HEK293 (cell line): ENCODE results near the gene CLIP1.

Experiments used
- CTCF ChIA-PET: fragments of 350-600 bp; formaldehyde crosslinking; extraction: SDS; loops from one replicate; lab custom pipeline; 2021; ENCODE audit warnings: antibody characterized with exemption; lab: Yijun Ruan, JAX
- POLR2A ChIA-PET: fragments of 300-600 bp; formaldehyde crosslinking; extraction: SDS; loops from one replicate; lab custom pipeline; 2020; ENCODE audit warnings: antibody characterized with exemption, inconsistent platforms; lab: Yijun Ruan, JAX
- H3K27ac ChIP-seq: fragments of 200-500 bp; sonication (Bioruptor generic); 2 replicates; pipeline ENCODE4 v1.5.1; 2014; ENCODE audit warnings: low read depth, low read length, control low read depth, inconsistent platforms; ENCODE audit errors: extremely low read depth
- H3K36me3 ChIP-seq, 2 experiments: fragments of 200-500 bp in 1 of 2; sonication (Bioruptor generic) in 1 of 2; 1 replicate in 1 of 2; 2 replicates in 1 of 2; pipeline ENCODE4 v1.5.1; 2014 to 2017; ENCODE audit warnings: inconsistent platforms in 2 of 2, low read length in 2 of 2; ENCODE audit not compliant: control insufficient read depth in 2 of 2, insufficient read depth in 1 of 2
- H3K4me1 ChIP-seq: fragments of 200-500 bp; sonication (Bioruptor generic); 2 replicates; pipeline ENCODE4 v1.5.1; 2014; ENCODE audit warnings: mild to moderate bottlenecking, low read length, inconsistent platforms; ENCODE audit not compliant: control insufficient read depth, insufficient read depth
- H3K4me3 ChIP-seq: 2 replicates; pipeline ENCODE4 v1.5.1; 2011; ENCODE audit warnings: low read depth, mild to moderate bottlenecking, control low read depth, low read length, moderate library complexity
- H3K9me3 ChIP-seq: fragments of 200-500 bp; sonication (Bioruptor generic); 2 replicates; pipeline ENCODE4 v1.5.1; 2014; ENCODE audit warnings: low read depth, low read length, inconsistent platforms; ENCODE audit not compliant: control insufficient read depth, insufficient read depth
- GFI1B ChIP-seq: fragments of 450-650 bp; formaldehyde crosslinking; IDR thresholded peaks from 2 replicates; pipeline ENCODE4 v1.5.1; 2016; ENCODE audit warnings: missing biosample characterization, missing genetic modification characterization
- KLF9 ChIP-seq: fragments of 450-650 bp; formaldehyde crosslinking; IDR thresholded peaks from 2 replicates; pipeline ENCODE4 v1.5.1; 2016; ENCODE audit warnings: missing biosample characterization, missing genetic modification characterization, low read depth
- PRDM1 ChIP-seq: fragments of 450-650 bp; formaldehyde crosslinking; IDR thresholded peaks from 2 replicates; pipeline ENCODE4; 2016; ENCODE audit warnings: missing biosample characterization, missing genetic modification characterization
- SCRT2 ChIP-seq: fragments of 450-650 bp; formaldehyde crosslinking; IDR thresholded peaks from 2 replicates; pipeline ENCODE4 v1.5.1; 2016; ENCODE audit warnings: missing biosample characterization, missing genetic modification characterization
- YY1 ChIP-seq: fragments of 450-650 bp; formaldehyde crosslinking; IDR thresholded peaks from 2 replicates; pipeline ENCODE4 v1.5.1; 2018; ENCODE audit warnings: missing biosample characterization, missing genetic modification characterization
- ZBTB10 ChIP-seq: fragments of 450-650 bp; formaldehyde crosslinking; IDR thresholded peaks from 2 replicates; pipeline ENCODE4 v1.5.1; 2016; ENCODE audit warnings: missing biosample characterization, missing genetic modification characterization
- ZBTB48 ChIP-seq: fragments of 450-650 bp; formaldehyde crosslinking; IDR thresholded peaks from 2 replicates; pipeline ENCODE4 v1.5.1; 2016; ENCODE audit warnings: missing biosample characterization, missing genetic modification characterization
- ZBTB7A ChIP-seq: fragments of 450-650 bp; formaldehyde crosslinking; IDR thresholded peaks from 2 replicates; pipeline ENCODE4 v1.5.1; 2016; ENCODE audit warnings: low read depth, missing biosample characterization, missing genetic modification characterization
- ZFP37 ChIP-seq: fragments of 450-650 bp; formaldehyde crosslinking; IDR thresholded peaks from 2 replicates; pipeline ENCODE4 v1.5.1; 2016; ENCODE audit warnings: missing biosample characterization, missing genetic modification characterization
- ZFP69B ChIP-seq: fragments of 450-650 bp; formaldehyde crosslinking; IDR thresholded peaks from 2 replicates; pipeline ENCODE4 v1.5.1; 2016; ENCODE audit warnings: missing biosample characterization, missing genetic modification characterization
- ZNF174 ChIP-seq: fragments of 450-650 bp; formaldehyde crosslinking; IDR thresholded peaks from 2 replicates; pipeline ENCODE4 v1.5.0; 2017; ENCODE audit warnings: missing biosample characterization, mild to moderate bottlenecking, missing genetic modification characterization
- ZNF19 ChIP-seq: fragments of 450-650 bp; formaldehyde crosslinking; IDR thresholded peaks from 2 replicates; pipeline ENCODE4; 2016; ENCODE audit warnings: missing biosample characterization, missing genetic modification characterization, low read depth
- ZNF24 ChIP-seq: fragments of 450-650 bp; formaldehyde crosslinking; IDR thresholded peaks from 2 replicates; pipeline ENCODE4 v1.5.1; 2016; ENCODE audit warnings: missing biosample characterization, missing genetic modification characterization
- ZNF274 ChIP-seq, 2 experiments: fragments of 200-500 bp in 1 of 2; fragments of 450-650 bp in 1 of 2; sonication (Bioruptor generic) in 1 of 2; formaldehyde crosslinking in 1 of 2; IDR thresholded peaks; 2 replicates each; pipeline versions ENCODE4 v1.5.1 to v1.6.1; 2014 to 2016; ENCODE audit warnings: borderline replicate concordance in 1 of 2, inconsistent platforms in 1 of 2, low read length in 1 of 2, missing biosample characterization in 1 of 2, missing genetic modification characterization in 1 of 2
- ZNF324 ChIP-seq: fragments of 450-650 bp; formaldehyde crosslinking; IDR thresholded peaks from 2 replicates; pipeline ENCODE4 v1.5.1; 2016; ENCODE audit warnings: missing biosample characterization, missing genetic modification characterization
- ZNF426 ChIP-seq: fragments of 450-650 bp; formaldehyde crosslinking; IDR thresholded peaks from 2 replicates; pipeline ENCODE4 v1.5.1; 2017; ENCODE audit warnings: missing biosample characterization, missing genetic modification characterization, mild to moderate bottlenecking, inconsistent platforms, moderate library complexity
- ZNF433 ChIP-seq: fragments of 450-650 bp; formaldehyde crosslinking; IDR thresholded peaks from 2 replicates; pipeline ENCODE4 v1.5.1; 2016; ENCODE audit warnings: missing biosample characterization, missing genetic modification characterization, low read depth
- ZNF473 ChIP-seq: fragments of 450-650 bp; formaldehyde crosslinking; IDR thresholded peaks from 2 replicates; pipeline ENCODE4 v1.5.1; 2017; ENCODE audit warnings: missing biosample characterization, missing genetic modification characterization
- ZNF488 ChIP-seq: fragments of 450-650 bp; formaldehyde crosslinking; IDR thresholded peaks from 2 replicates; pipeline ENCODE4 v1.5.1; 2016; ENCODE audit warnings: missing biosample characterization, missing genetic modification characterization
- ZNF549 ChIP-seq: fragments of 450-650 bp; IDR thresholded peaks from 2 replicates; pipeline ENCODE4 v1.5.1; 2018; ENCODE audit warnings: missing biosample characterization, missing genetic modification characterization, mild to moderate bottlenecking, inconsistent platforms, moderate library complexity
- ZNF600 ChIP-seq: fragments of 450-650 bp; formaldehyde crosslinking; IDR thresholded peaks from 2 replicates; pipeline ENCODE4 v1.5.1; 2016; ENCODE audit warnings: missing biosample characterization, missing genetic modification characterization
- ZNF664 ChIP-seq: fragments of 450-650 bp; formaldehyde crosslinking; IDR thresholded peaks from 2 replicates; pipeline ENCODE4 v1.5.1; 2016; ENCODE audit warnings: missing biosample characterization, missing genetic modification characterization
- ZNF76 ChIP-seq: fragments of 450-650 bp; formaldehyde crosslinking; IDR thresholded peaks from 2 replicates; pipeline ENCODE4; 2016; ENCODE audit warnings: low read depth, missing biosample characterization, missing genetic modification characterization, borderline replicate concordance
- ZNF791 ChIP-seq: fragments of 450-650 bp; formaldehyde crosslinking; IDR thresholded peaks from 2 replicates; pipeline ENCODE4 v1.5.1; 2016; ENCODE audit warnings: missing biosample characterization, missing genetic modification characterization
- ZNF830 ChIP-seq: fragments of 450-650 bp; IDR thresholded peaks from 2 replicates; pipeline ENCODE4 v1.5.0; 2018; ENCODE audit warnings: missing biosample characterization, missing genetic modification characterization, low read depth, mild to moderate bottlenecking, moderate library complexity
- TF ChIP-seq, protein P1 (sequence below): fragments of 450-650 bp; formaldehyde crosslinking; IDR thresholded peaks from 2 replicates; pipeline ENCODE4 v1.5.1; 2016; ENCODE audit warnings: missing biosample characterization, missing genetic modification characterization
- TF ChIP-seq, protein P2 (sequence below): fragments of 450-650 bp; formaldehyde crosslinking; IDR thresholded peaks from 2 replicates; pipeline ENCODE4 v1.5.1; 2016; ENCODE audit warnings: missing biosample characterization, missing genetic modification characterization, borderline replicate concordance

CLIP1 gene

GRCh38 chr12:122346054-122346453, 76.4 kb downstream of the CLIP1 start:
- Histone ChIP-seq H3K36me3 (peaks cover 0 to 5% of the 10 kb centered on the region in 2 experiments; a peak in 2 of 3 replicates), H3K9me3 (no peaks in the 10 kb centered on the region), H3K4me1 (no peaks in the 10 kb centered on the region), H3K4me3 (no peak overlapping the region), H3K27ac (no peak overlapping the region)
- ChIA-PET POLR2A (no interaction called here), CTCF (interaction anchor here (0.6 to 4.3 kb wide), 3 partner anchors 10 to 29 kb away, joined by 3 to 36 read pairs (median 16); no protein-coding TSS in a partner anchor)
- TF ChIP-seq ZNF830 (tag by site-specific recombination) (no peak), ZBTB48 (no peak), ZNF174 (tag by site-specific recombination) (no peak), ZNF488 (tag by site-specific recombination) (no peak), ZNF473 (tag by site-specific recombination) (no peak), SCRT2 (no peak), ZNF664 (tag by site-specific recombination) (no peak), ZNF324 (tag by site-specific recombination) (no peak), ZNF600 (tag by site-specific recombination) (no peak), KLF9 (tag by site-specific recombination) (no peak), ZBTB10 (tag by site-specific recombination) (no peak), PRDM1 (no peak), YY1 (tag by site-specific recombination) (no peak), ZNF791 (tag by site-specific recombination) (no peak), ZNF76 (tag by site-specific recombination) (no peak), ZFP69B (tag by site-specific recombination) (no peak), ZNF433 (no peak), ZNF19 (tag by site-specific recombination) (no peak), ZFP37 (tag by site-specific recombination) (no peak)
- TF ChIP-seq, protein P1, sequence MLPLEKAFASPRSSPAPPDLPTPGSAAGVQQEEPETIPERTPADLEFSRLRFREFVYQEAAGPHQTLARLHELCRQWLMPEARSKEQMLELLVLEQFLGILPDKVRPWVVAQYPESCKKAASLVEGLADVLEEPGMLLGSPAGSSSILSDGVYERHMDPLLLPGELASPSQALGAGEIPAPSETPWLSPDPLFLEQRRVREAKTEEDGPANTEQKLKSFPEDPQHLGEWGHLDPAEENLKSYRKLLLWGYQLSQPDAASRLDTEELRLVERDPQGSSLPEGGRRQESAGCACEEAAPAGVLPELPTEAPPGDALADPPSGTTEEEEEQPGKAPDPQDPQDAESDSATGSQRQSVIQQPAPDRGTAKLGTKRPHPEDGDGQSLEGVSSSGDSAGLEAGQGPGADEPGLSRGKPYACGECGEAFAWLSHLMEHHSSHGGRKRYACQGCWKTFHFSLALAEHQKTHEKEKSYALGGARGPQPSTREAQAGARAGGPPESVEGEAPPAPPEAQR (tag by site-specific recombination) = no peak

- Histone ChIP-seq H3K27ac (no peak overlapping the region), H3K4me3 (no peak overlapping the region), H3K36me3 (peaks cover 0 to 7% of the 10 kb centered on the region in 2 experiments; a peak in 2 of 3 replicates), H3K4me1 (no peaks in the 10 kb centered on the region), H3K9me3 (no peaks in the 10 kb centered on the region)
- POLR2A ChIA-PET = no interaction called here
- CTCF ChIA-PET = interaction anchor here (1.0 to 2.9 kb wide), 3 partner anchors 9 to 127 kb away, joined by 3 to 14 read pairs (median 6); no protein-coding TSS in a partner anchor
- TF ChIP-seq GFI1B (tag by site-specific recombination) (no peak), ZNF24 (tag by site-specific recombination) (no peak), ZNF549 (no peak), ZNF274 (IDR thresholded peaks at IDR 0.05; ENCODE audit: low read length) (no peak), ZNF274 (tag by site-specific recombination; IDR thresholded peaks at IDR 0.05; ENCODE audit: borderline replicate concordance) (no peak), ZNF426 (tag by site-specific recombination) (no peak), ZBTB7A (tag by site-specific recombination) (no peak)
- TF ChIP-seq, protein P2, sequence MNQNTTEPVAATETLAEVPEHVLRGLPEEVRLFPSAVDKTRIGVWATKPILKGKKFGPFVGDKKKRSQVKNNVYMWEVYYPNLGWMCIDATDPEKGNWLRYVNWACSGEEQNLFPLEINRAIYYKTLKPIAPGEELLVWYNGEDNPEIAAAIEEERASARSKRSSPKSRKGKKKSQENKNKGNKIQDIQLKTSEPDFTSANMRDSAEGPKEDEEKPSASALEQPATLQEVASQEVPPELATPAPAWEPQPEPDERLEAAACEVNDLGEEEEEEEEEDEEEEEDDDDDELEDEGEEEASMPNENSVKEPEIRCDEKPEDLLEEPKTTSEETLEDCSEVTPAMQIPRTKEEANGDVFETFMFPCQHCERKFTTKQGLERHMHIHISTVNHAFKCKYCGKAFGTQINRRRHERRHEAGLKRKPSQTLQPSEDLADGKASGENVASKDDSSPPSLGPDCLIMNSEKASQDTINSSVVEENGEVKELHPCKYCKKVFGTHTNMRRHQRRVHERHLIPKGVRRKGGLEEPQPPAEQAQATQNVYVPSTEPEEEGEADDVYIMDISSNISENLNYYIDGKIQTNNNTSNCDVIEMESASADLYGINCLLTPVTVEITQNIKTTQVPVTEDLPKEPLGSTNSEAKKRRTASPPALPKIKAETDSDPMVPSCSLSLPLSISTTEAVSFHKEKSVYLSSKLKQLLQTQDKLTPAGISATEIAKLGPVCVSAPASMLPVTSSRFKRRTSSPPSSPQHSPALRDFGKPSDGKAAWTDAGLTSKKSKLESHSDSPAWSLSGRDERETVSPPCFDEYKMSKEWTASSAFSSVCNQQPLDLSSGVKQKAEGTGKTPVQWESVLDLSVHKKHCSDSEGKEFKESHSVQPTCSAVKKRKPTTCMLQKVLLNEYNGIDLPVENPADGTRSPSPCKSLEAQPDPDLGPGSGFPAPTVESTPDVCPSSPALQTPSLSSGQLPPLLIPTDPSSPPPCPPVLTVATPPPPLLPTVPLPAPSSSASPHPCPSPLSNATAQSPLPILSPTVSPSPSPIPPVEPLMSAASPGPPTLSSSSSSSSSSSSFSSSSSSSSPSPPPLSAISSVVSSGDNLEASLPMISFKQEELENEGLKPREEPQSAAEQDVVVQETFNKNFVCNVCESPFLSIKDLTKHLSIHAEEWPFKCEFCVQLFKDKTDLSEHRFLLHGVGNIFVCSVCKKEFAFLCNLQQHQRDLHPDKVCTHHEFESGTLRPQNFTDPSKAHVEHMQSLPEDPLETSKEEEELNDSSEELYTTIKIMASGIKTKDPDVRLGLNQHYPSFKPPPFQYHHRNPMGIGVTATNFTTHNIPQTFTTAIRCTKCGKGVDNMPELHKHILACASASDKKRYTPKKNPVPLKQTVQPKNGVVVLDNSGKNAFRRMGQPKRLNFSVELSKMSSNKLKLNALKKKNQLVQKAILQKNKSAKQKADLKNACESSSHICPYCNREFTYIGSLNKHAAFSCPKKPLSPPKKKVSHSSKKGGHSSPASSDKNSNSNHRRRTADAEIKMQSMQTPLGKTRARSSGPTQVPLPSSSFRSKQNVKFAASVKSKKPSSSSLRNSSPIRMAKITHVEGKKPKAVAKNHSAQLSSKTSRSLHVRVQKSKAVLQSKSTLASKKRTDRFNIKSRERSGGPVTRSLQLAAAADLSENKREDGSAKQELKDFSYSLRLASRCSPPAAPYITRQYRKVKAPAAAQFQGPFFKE = no peak
Observed at GRCh38 chr12:122345042-122345441, 77.4 kb downstream of the CLIP1 start.
